Suppressor macrophage treated with lipopolysaccharide for 4 hours (primary cell): ENCODE data around the gene EFTUD2.

Experiments used
- DNase-seq: peaks from one replicate; pipeline ENCODE4 v3.0.0-alpha.2; 2020

Gene EFTUD2

DNA sequence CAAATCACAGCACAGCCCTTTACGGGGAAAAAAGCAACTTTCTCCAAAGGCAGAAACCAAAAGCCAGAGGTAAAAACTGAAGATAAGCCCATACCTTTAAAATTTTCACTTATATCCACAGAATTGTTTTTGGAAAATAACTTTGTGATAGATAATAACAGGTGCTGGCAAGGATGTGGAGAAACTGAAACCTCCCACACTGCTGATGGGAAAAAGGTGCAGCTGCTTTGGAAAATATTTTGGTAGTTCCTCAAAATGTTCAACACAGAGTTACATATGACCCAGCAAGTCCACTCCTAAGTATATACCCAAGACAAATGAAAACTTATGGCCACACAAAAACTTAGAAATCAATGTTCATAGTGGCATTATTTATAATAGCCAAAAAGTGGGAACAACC, 12.2 kb downstream of the EFTUD2 start:
- DNase-seq = no peak

GRCh38 chr17:44884941-44885340, 14.3 kb downstream of the EFTUD2 start:
- DNase-seq = no peak

DNA sequence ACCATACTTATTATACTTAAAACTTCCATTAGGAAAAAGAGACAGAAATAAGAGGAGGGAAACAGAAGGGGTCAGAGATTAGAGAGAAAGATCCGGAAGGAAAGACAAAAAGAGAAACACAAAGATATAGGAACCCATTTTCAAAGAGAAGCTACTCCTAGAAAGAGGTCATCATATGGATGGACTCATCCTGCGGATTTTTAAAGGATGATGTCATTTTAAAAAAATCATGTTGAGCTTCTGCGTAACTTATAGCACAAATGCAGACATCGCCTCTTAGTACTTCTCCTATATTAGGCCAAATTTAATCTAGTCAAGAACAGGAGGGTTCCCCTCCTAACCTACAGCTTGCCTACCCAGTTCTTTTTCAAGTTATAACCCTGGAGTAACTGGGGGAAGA, 18.1 kb downstream of the EFTUD2 start:
- no peak for DNase-seq

- no peak for DNase-seq
Measured at GRCh38 chr17:44880062-44880461, 19.2 kb downstream of the EFTUD2 start.

DNA sequence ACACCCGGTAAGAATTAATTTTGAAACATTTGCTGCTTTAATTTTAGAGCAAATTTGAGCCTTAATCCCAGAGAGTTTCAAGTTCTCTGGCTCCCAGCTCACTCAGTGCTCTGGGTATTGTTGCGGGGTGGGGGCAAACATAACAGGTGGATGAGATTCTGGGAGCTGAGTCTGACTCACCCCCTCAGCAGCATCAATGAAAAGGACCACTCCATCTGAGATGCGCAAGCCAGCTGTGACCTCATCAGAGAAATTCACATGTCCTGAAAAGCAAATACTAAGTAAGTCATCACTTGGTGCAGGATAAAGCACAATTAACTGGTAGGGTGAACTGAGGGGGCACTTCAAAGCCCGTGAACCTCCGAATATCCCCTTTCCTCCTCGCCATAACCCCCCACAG, 19.9 kb downstream of the EFTUD2 start:
- no peak for DNase-seq

DNA sequence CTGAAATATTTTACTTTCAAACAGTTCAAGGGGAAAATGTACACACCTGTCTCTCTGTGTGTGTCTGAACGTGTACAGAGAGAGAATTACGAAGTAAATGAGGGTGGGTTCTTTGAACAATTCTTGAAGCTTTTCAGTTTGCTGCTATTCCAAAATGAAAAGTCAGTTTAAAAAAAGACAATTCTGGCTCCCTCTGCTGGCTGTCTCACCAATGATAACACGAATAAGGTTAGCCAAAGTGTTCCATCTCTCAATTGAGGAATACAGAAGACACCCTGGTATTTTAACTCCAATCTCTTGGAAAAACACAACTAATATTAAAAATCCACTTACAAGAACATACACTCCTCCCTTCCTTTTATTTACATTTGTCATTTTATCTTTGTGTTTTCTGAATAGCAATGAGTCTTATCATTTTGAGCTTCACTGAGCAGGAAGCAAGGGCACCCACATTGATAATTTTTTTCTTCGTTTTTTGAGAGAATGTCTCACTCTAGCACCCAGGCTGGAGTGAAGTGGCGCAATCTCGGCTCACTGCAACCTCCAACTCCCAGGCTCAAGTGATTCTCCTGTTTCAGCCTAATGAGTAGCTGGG, 20.5 kb downstream of the EFTUD2 start:
- DNase-seq = peak; percentile 45

- no peak for DNase-seq
Measured at GRCh38 chr17:44877121-44877520, 22.1 kb downstream of the EFTUD2 start.

- no peak for DNase-seq
Measured at GRCh38 chr17:44875761-44876160, 23.5 kb downstream of the EFTUD2 start.

GRCh38 chr17:44872131-44872768, 27.0 kb downstream of the EFTUD2 start:
- no peak for DNase-seq

- DNase-seq = no peak
Measured at GRCh38 chr17:44871556-44871955, 27.7 kb downstream of the EFTUD2 start.

DNA sequence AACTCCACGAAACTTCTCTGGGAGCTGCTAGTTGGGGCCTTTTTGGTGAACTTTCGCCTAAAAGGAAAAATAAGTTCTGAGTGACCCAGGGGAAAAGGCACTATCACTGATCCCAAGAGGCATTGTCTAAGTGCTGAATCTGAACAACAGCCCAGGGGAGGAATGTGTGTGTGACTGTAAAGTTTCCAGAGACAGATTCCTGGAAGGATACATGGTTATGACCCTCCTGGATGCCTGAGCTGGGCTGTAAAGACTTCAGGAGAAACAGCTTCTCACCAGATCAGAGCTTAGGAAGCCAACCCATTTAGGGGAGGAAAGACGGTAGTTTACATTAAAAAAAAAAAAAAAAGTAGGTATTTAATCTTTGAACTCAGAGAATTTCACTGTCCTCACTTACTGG, 31.4 kb downstream of the EFTUD2 start:
- DNase-seq = no peak

DNA sequence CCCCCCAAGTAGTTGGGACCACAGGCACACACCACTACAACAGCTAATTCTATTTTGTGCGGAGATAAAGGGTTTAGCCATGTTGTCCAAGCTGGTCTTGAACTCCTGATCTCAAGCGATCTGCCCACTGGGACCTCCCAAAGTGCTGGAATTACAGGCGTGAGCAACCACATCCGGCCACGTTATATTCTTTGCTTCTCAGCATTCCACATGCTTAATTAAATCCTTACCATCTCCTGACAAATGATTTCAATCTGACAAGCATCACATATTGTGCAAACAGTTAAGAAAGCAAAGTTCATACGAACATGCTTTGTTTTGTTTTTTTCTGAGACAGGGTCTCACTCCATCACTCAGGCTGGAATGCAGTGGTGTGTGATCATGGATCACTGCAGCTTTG, 33.3 kb downstream of the EFTUD2 start:
- no peak for DNase-seq

DNA sequence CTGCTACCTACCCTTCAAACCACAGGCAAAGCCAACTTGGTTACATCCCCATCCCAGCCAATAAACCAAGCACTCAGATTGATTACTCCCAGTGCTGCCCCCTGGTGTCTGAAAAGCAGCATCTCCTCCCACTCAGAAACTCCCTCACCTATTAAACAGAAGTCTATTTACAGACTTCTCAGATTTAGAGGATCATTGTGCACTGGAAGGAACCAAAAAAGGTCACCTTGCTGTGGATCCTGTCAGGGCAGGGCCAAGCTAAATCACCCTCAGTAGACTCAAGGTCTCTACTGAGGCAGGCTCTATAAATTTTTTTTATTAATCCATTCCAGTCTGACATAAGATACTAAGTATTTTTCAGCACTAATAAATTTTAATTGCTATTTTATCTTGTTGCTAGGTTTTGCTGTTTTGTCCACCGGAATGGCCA, 34.0 kb downstream of the EFTUD2 start:
- peak; percentile 82 for DNase-seq

- DNase-seq = no peak
Measured at GRCh38 chr17:44864831-44865230, 34.4 kb downstream of the EFTUD2 start.

- DNase-seq = no peak
Measured at GRCh38 chr17:44863061-44863918, 36.0 kb downstream of the EFTUD2 start.

DNA sequence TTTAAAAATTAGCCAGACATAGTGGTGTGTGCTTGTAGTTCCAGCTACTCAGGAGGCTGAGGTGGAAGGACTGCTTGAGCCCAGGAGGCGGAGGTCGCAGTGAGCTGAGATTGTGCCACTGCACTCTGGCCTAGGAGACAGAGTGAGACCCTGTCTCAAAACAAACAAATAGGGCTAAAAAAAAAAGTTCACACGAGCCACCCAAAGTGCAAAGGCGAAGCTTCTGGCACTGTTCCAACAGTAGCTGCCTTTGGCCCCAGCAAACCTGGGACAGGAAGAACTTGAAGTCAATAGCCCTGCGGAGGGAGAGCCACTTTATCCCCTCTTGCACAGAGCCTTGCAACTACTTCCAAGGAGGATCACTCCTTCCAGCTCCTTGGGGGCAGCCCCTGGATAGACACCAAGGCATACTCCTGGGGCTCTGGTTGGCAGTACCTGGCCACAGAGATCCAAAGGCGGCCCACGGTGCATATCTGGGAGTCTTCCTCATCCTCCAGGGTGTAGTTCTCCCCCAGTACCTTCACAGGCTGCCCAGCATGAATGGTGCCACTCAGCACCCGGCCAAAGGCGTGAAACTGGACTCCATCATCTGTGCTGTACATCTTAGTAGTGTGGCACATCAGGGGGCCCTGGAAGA, 36.8 kb downstream of the EFTUD2 start:
- DNase-seq = no peak

DNA sequence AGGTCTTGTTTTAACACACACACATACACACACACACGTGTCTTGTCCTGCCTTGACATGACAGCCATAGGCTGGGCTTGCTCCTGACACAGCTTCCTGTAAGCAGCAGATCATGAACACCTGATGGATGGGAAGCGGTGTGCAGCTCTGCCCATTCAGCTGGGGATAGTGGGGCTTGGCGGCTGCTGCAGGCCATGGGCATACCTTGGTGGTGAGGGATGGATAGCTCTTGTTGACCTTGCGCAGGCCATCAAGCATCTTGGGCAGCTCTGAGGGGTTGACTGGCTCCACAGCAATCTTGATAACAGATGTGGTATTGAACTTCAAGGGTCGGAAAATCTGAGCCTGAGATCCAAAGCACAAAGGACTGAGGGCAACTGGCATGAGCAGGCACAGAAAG, 39.5 kb downstream of the EFTUD2 start:
- no peak for DNase-seq

DNA sequence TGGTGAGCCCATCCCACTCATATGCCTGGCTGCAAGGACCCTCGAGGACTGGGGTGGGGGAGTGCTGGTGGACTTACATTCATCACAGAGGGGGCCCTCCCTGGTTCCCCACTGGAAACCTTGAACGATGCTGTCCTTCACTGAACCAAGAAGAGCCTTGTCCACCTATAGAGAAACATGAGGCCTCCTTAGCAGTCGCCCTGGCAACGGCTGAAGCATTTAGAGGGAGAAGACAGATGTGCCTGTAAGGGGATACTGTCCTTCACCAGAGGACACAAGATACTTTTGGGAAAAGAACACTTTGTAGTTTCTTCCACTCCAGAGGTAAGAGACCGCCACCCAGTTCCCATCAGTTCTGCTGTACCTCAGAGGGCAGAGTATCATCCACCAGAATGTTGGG, 45.1 kb downstream of the EFTUD2 start:
- DNase-seq = no peak

GRCh38 chr17:44850612-44851011, 48.6 kb downstream of the EFTUD2 start:
- DNase-seq = no peak

DNA sequence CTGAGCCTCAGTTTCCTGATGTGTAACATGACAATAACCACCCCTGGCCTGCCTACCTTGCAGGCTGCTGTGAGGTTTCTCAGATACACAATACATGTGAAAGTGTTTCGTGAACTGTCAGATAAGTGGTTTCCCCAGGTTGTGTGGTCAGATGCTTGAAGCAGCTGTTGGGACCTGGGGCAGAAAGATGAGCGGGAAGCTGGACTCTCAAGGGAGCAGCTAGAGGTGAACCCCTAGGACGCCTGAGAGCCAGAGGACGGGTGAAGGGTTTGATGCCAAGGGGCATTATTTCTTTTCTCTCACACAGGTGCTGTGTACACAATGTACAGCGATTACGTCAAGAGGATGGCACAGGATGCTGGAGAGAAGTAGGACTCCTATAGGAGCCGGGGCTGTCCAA, 49.2 kb downstream of the EFTUD2 start:
- DNase-seq = no peak

GRCh38 chr17:44848961-44849489, 50.2 kb downstream of the EFTUD2 start:
- DNase-seq = no peak

DNA sequence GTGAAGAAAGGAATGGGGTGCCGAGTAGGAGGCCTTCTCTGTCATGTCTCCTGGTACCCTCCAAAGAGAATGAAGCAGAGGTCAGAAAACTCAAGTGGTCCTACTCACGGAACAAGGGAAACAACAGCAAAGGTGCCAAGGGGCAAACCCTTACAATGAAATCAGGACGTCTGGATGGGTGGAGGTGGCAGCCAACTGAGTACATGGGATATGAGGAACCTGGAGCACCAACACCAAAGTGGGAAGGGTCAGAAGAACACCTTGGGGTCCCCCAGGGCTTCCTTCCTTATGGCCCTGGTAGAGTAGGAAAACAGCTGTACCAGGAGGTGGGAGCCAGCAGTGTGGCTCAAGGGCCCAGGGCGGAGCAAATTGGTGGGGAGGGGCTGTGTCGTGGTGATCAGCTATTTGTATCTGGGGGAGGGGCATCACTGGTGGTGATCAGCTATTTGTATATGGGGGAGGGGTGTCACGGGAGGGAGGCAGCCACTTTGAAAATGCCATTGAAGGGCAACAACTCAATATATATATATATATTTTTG, 50.9 kb downstream of the EFTUD2 start:
- no peak for DNase-seq

DNA sequence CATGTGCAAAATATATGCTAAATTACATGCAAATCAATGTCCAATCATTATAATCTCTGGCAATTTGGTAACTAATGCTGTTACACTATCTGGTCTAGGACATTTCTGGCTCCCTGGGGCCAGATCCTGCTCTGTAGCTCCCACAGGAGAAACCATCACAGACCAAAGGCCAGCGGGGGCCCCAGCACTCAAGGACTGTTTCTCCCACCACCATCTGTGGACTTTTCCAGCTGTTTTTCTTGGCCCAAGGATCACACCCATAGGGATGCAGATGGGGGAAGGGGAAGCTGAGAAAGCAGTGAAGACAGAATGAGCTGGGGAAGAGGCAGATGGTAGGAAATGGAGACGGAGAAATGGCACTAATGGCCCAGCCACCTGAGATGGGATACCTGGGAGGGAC, 51.7 kb downstream of the EFTUD2 start, which contains the start of gene HIGD1B:
TSS of gene HIGD1B (plus strand) at position 298 of the 400 bp plus-strand sequence. CDS start 270 bp downstream, outside the sequence.
- DNase-seq = no peak
